ENCODE results near the gene MIPOL1.

Gene MIPOL1

GRCh38 chr14:37254411-37254947, 56.7 kb downstream of the MIPOL1 start:
- H3K27ac Mint-ChIP-seq: no peak overlapping the region
- H3K36me3 Mint-ChIP-seq (ENCODE audit: insufficient read depth): no peaks in the 10 kb centered on the region
- DNase-seq (no peak), ATAC-seq (replicated peaks) (no peak)
- H3K4me3 Mint-ChIP-seq: no peak overlapping the region
- H3K4me1 Mint-ChIP-seq (ENCODE audit: low read depth in 2 of 2): no peaks in the 10 kb centered on the region
- no peaks in the 10 kb centered on the region for H3K27me3 Mint-ChIP-seq
- no peaks in the 10 kb centered on the region for H3K9me3 Mint-ChIP-seq

- no peak for DNase-seq
- Mint-ChIP-seq H3K27me3 (no peaks in the 10 kb centered on the region), H3K4me1 (ENCODE audit: low read depth in 2 of 2) (no peaks in the 10 kb centered on the region), H3K4me3 (no peak overlapping the region), H3K27ac (no peak overlapping the region), H3K36me3 (ENCODE audit: insufficient read depth) (no peaks in the 10 kb centered on the region), H3K9me3 (no peaks in the 10 kb centered on the region)
- no peak for ATAC-seq (replicated peaks)
Measured at GRCh38 chr14:37257501-37258070, 59.8 kb downstream of the MIPOL1 start.

GRCh38 chr14:37262649-37263048, 64.9 kb downstream of the MIPOL1 start:
- peaks cover 0 to 12% of the 10 kb centered on the region in 2 donors for H3K9me3 Mint-ChIP-seq
- no peaks in the 10 kb centered on the region for H3K27me3 Mint-ChIP-seq
- ATAC-seq (replicated peaks): no peak
- H3K36me3 Mint-ChIP-seq (ENCODE audit: insufficient read depth): no peaks in the 10 kb centered on the region
- H3K4me1 Mint-ChIP-seq (ENCODE audit: low read depth in 2 of 2): no peaks in the 10 kb centered on the region
- no peak overlapping the region for H3K27ac Mint-ChIP-seq
- H3K4me3 Mint-ChIP-seq: no peak overlapping the region
- DNase-seq: no peak

GRCh38 chr14:37263656-37264236, 66.0 kb downstream of the MIPOL1 start:
- H3K36me3 Mint-ChIP-seq (ENCODE audit: insufficient read depth): no peaks in the 10 kb centered on the region
- H3K4me1 Mint-ChIP-seq (ENCODE audit: low read depth in 2 of 2): no peaks in the 10 kb centered on the region
- DNase-seq (no peak), ATAC-seq (replicated peaks) (no peak)
- no peaks in the 10 kb centered on the region for H3K27me3 Mint-ChIP-seq
- peaks cover 0 to 12% of the 10 kb centered on the region in 2 donors for H3K9me3 Mint-ChIP-seq
- H3K27ac Mint-ChIP-seq: no peak overlapping the region
- no peak overlapping the region for H3K4me3 Mint-ChIP-seq

- no peak for DNase-seq
- Mint-ChIP-seq H3K9me3 (peaks cover 2 to 6% of the 10 kb centered on the region in 2 donors), H3K4me3 (no peak overlapping the region), H3K27ac (no peak overlapping the region), H3K27me3 (no peaks in the 10 kb centered on the region), H3K36me3 (ENCODE audit: insufficient read depth) (no peaks in the 10 kb centered on the region), H3K4me1 (ENCODE audit: low read depth in 2 of 2) (no peaks in the 10 kb centered on the region)
- ATAC-seq (replicated peaks): no peak
Measured at GRCh38 chr14:37268788-37269187, 71.1 kb downstream of the MIPOL1 start.

GRCh38 chr14:37270629-37271028, 72.9 kb downstream of the MIPOL1 start:
- H3K27me3 Mint-ChIP-seq: no peaks in the 10 kb centered on the region

GRCh38 chr14:37272569-37272968, 74.8 kb downstream of the MIPOL1 start:
- no peaks in the 10 kb centered on the region for H3K4me1 Mint-ChIP-seq (ENCODE audit: low read depth in 2 of 2)
- H3K9me3 Mint-ChIP-seq: peaks cover 0 to 2% of the 10 kb centered on the region in 2 donors
- ATAC-seq (replicated peaks): no peak
- H3K27ac Mint-ChIP-seq: no peak overlapping the region
- no peak overlapping the region for H3K4me3 Mint-ChIP-seq
- no peaks in the 10 kb centered on the region for H3K36me3 Mint-ChIP-seq (ENCODE audit: insufficient read depth)
- no peak for DNase-seq
- no peaks in the 10 kb centered on the region for H3K27me3 Mint-ChIP-seq

More at GRCh38 chr14:37270629-37271028, 72.9 kb downstream of the MIPOL1 start:
- Mint-ChIP-seq H3K4me3 (no peak overlapping the region), H3K36me3 (ENCODE audit: insufficient read depth) (no peaks in the 10 kb centered on the region), H3K9me3 (peaks cover 2 to 6% of the 10 kb centered on the region in 2 donors), H3K27ac (no peak overlapping the region), H3K4me1 (ENCODE audit: low read depth in 2 of 2) (no peaks in the 10 kb centered on the region)
- DNase-seq (no peak), ATAC-seq (replicated peaks) (no peak)

- Mint-ChIP-seq H3K9me3 (no peaks in the 10 kb centered on the region), H3K4me3 (no peak overlapping the region), H3K4me1 (ENCODE audit: low read depth in 2 of 2) (no peaks in the 10 kb centered on the region), H3K27me3 (no peaks in the 10 kb centered on the region), H3K27ac (no peak overlapping the region), H3K36me3 (ENCODE audit: insufficient read depth) (no peaks in the 10 kb centered on the region)
- DNase-seq: no peak
- ATAC-seq (replicated peaks): no peak
Measured at GRCh38 chr14:37274652-37275051, 76.9 kb downstream of the MIPOL1 start.

- H3K27ac Mint-ChIP-seq: no peak overlapping the region
- H3K36me3 Mint-ChIP-seq (ENCODE audit: insufficient read depth): no peaks in the 10 kb centered on the region
- no peaks in the 10 kb centered on the region for H3K4me1 Mint-ChIP-seq (ENCODE audit: low read depth in 2 of 2)
- DNase-seq: no peak
- no peak overlapping the region for H3K4me3 Mint-ChIP-seq
- H3K27me3 Mint-ChIP-seq: no peaks in the 10 kb centered on the region
- no peak for ATAC-seq (replicated peaks)
- H3K9me3 Mint-ChIP-seq: peaks cover 0 to 2% of the 10 kb centered on the region in 2 donors
Measured at GRCh38 chr14:37275963-37276362, 78.2 kb downstream of the MIPOL1 start.

- no peak for ATAC-seq (replicated peaks)
- Mint-ChIP-seq H3K4me3 (no peak overlapping the region), H3K4me1 (ENCODE audit: low read depth in 2 of 2) (no peaks in the 10 kb centered on the region), H3K9me3 (peaks cover 0 to 2% of the 10 kb centered on the region in 2 donors), H3K36me3 (ENCODE audit: insufficient read depth) (no peaks in the 10 kb centered on the region), H3K27me3 (no peaks in the 10 kb centered on the region), H3K27ac (no peak overlapping the region)
- DNase-seq: no peak
Measured at GRCh38 chr14:37278636-37279538, 81.2 kb downstream of the MIPOL1 start.

- no peak for ATAC-seq (replicated peaks)
Measured at GRCh38 chr14:37279818-37280217, 82.1 kb downstream of the MIPOL1 start.

GRCh38 chr14:37284760-37285159, 87.0 kb downstream of the MIPOL1 start:
- no peaks in the 10 kb centered on the region for H3K4me1 Mint-ChIP-seq (ENCODE audit: low read depth in 2 of 2)
- H3K27ac Mint-ChIP-seq: no peak overlapping the region
- no peak for DNase-seq
- H3K4me3 Mint-ChIP-seq: no peak overlapping the region
- H3K9me3 Mint-ChIP-seq: peaks cover 0 to 5% of the 10 kb centered on the region in 2 donors
- no peaks in the 10 kb centered on the region for H3K27me3 Mint-ChIP-seq
- ATAC-seq (replicated peaks): no peak
- H3K36me3 Mint-ChIP-seq (ENCODE audit: insufficient read depth): no peaks in the 10 kb centered on the region

More at GRCh38 chr14:37279818-37280217, 82.1 kb downstream of the MIPOL1 start:
- Mint-ChIP-seq H3K27me3 (no peaks in the 10 kb centered on the region), H3K4me3 (no peak overlapping the region), H3K36me3 (ENCODE audit: insufficient read depth) (no peaks in the 10 kb centered on the region), H3K27ac (no peak overlapping the region), H3K4me1 (ENCODE audit: low read depth in 2 of 2) (no peaks in the 10 kb centered on the region), H3K9me3 (peaks cover 0 to 2% of the 10 kb centered on the region in 2 donors)
- no peak for DNase-seq

GRCh38 chr14:37285220-37285619, 87.5 kb downstream of the MIPOL1 start:
- no peak for ATAC-seq (replicated peaks)

More at GRCh38 chr14:37285220-37285619, 87.5 kb downstream of the MIPOL1 start:
- Mint-ChIP-seq H3K36me3 (ENCODE audit: insufficient read depth) (no peaks in the 10 kb centered on the region), H3K4me3 (no peak overlapping the region), H3K9me3 (peaks cover 0 to 4% of the 10 kb centered on the region in 2 donors), H3K27ac (no peak overlapping the region), H3K4me1 (ENCODE audit: low read depth in 2 of 2) (no peaks in the 10 kb centered on the region), H3K27me3 (no peaks in the 10 kb centered on the region)
- DNase-seq: no peak
